Small intestine (tissue), 16 donors: ENCODE measurements around the gene SMIM23. TPM values are rescaled to one million over a fixed set of nuclear protein-coding genes. Genes with fewer than 3 reads are reported as not detected.

Experiments
- DNase-seq, 2 donors: peaks; one replicate each; pipeline versions ENCODE4 v3.0.0 to v3.0.0-alpha.2; 2013
- FAIRE-seq: peaks from 2 replicates; lab custom pipeline; 2012; peaks lifted over from hg19 to GRCh38; lab: Jason Lieb, UNC
- H3K27ac ChIP-seq, 3 donors: one replicate each; pipeline ENCODE4 v1.5.1; 2013; ENCODE audit warnings: low read length in 2 of 3, mild to moderate bottlenecking in 2 of 3, control low read depth in 1 of 3, inconsistent platforms in 1 of 3, low read depth in 1 of 3, moderate library complexity in 1 of 3
- H3K27me3 ChIP-seq, 3 donors: one replicate each; pipeline ENCODE4 v1.6.1; 2013; ENCODE audit warnings: low read length in 3 of 3, inconsistent platforms in 1 of 3; ENCODE audit not compliant: control insufficient read depth in 3 of 3, insufficient read depth in 3 of 3
- H3K36me3 ChIP-seq, 3 donors: one replicate each; pipeline ENCODE4 v1.6.1; 2013; ENCODE audit warnings: low read length in 3 of 3, inconsistent platforms in 1 of 3, low read depth in 1 of 3, mild to moderate bottlenecking in 1 of 3, moderate library complexity in 1 of 3; ENCODE audit not compliant: control insufficient read depth in 3 of 3, insufficient read depth in 2 of 3
- H3K4me1 ChIP-seq, 3 donors: one replicate each; pipeline ENCODE4 v1.6.1; 2013; ENCODE audit warnings: low read length in 2 of 3, inconsistent platforms in 1 of 3, low read depth in 1 of 3, mild to moderate bottlenecking in 1 of 3, moderate library complexity in 1 of 3; ENCODE audit not compliant: control insufficient read depth in 3 of 3, insufficient read depth in 2 of 3
- H3K4me3 ChIP-seq, 3 donors: one replicate each; pipeline ENCODE4 v1.5.1; 2013; ENCODE audit warnings: low read length in 3 of 3, control low read depth in 1 of 3, inconsistent platforms in 1 of 3, low read depth in 1 of 3, mild to moderate bottlenecking in 1 of 3, moderate library complexity in 1 of 3
- H3K9me3 ChIP-seq, 2 donors: one replicate each; pipeline ENCODE4 v1.6.1; 2013; ENCODE audit warnings: low read depth in 1 of 2, low read length in 1 of 2; ENCODE audit not compliant: control insufficient read depth in 2 of 2, insufficient read depth in 1 of 2
- WGBS, 3 donors: extraction: QIAGEN DNeasy Blood & Tissue Kit; methylation state at CpG; one replicate each; pipeline ENCODE4 v1.1.7; 2013; 5-methylcytosine and 5-hydroxymethylcytosine counted together
- long read RNA-seq, 10 donors: transcript quantifications; one replicate each; lab custom pipeline, GENCODE V29; 2026
- polyA plus RNA-seq, 4 donors: library from polyadenylated mRNA; stranded (reverse) in 3 of 4; unstranded in 1 of 4; fragments of 200-250 nt in 3 of 4; fragments of 120-200 nt in 1 of 4; gene quantifications; one replicate each; pipeline versions ENCODE4 v1.2.1 to v1.2.3, GENCODE V29; 2013
- donor health status: healthy with polysubstance abuse.
- donor health status: control.
- donor health status: control.
- donor health status: Bipolar disorder and iron deficiency.
- donor health status: healthy.

Gene SMIM23
- not detected for polyA plus RNA-seq
- long read RNA-seq, donor 1: 0 reads
- long read RNA-seq, donor 2: 0 reads
- long read RNA-seq, donor 3: 0 reads
- long read RNA-seq, donor 4: 0 reads
- long read RNA-seq, donor 5: 0 reads
- long read RNA-seq, donor 6: 0 reads
- long read RNA-seq, donor 7: 0 reads
- long read RNA-seq, donor 8: 0 reads
- long read RNA-seq, donor 9: 0 reads
- long read RNA-seq, donor 10: 0 reads

DNA sequence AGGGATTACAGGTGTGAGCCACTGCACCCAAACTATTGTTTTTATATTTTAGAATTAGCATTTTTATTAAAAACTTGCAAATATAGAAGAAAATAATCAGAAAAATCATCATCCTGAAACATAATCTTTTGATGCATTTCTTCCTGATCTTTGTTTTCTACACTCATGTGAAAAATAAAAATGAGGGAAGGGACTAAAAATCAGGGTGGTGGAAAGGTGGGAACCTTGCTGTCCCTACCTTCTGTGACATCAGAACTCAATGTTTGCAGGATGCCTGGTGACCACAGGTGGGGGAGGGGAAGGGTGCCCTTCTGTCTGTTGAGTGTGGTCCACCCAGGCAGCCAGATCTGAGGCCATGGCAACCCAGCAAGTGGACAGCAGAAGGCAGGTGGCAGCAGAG, at the start of gene SMIM23:
TSS of gene SMIM23 (plus strand) at position 301 of the 400 bp plus-strand sequence. CDS start at position 356, 55 bp downstream.
- DNase-seq (no peak), FAIRE-seq (no peak)
- Histone ChIP-seq H3K4me3 (no peak within 1 kb of the TSS), H3K9me3 (no peaks in the 10 kb centered on the region), H3K27ac (no peak within 1 kb of the TSS), H3K36me3 (no peaks in the 10 kb centered on the region), H3K4me1 (no peaks in the 10 kb centered on the region), H3K27me3 (peaks cover 0 to 7% (median 0%) of the 10 kb centered on the region in 3 donors)

DNA sequence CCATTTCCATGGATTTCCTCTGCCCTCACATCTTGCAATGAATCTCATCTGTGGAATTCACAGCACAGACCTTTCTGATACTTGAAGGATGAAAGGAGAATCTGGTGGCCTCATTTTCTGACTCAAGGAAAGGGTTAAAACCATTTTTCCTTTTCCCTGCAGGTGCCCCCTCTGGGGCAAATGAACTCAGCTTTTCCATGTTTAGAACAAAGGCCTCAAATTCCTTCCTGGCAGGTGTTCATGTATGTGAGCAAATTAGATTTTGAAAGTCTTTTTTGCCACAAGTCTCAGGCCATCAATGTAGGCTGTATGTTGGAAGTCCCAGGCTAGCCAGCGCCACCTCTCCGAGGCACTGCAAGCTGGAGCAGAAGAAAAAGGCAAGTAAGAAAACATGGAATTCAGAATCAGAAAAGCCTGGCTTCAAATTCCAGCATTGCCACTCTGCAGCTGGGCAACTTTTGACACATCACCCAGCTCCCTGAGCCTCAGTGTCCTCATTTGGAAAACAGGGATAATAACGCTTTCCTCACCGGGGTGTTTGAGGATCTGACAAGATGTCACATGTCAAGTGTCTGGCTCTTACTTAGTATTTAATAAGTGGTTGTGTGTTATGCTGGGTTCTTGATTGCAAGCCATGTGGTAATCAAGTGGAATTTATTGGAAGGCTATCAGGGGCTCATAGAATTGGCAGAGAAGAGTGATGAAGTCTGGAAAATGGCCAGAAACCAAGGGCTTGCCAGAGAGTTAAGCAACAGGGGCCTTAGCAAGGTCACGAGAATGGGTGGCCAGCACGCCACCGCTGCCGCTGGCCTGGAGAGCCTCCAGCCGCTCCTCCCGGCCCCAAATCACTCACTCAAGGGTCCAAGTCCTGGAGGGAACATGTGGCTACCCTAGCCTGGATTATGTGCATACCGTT, 48.4 kb upstream of the SMIM23 start:
- DNase-seq (no peak), FAIRE-seq (no peak)
- no peak overlapping the region for H3K4me3 ChIP-seq
- no peaks in the 10 kb centered on the region for H3K36me3 ChIP-seq
- 59 to 69% (median 59%) methylated on average over 11 of the region's 11 CpGs for WGBS, 3 donors
- no peaks in the 10 kb centered on the region for H3K9me3 ChIP-seq
- H3K27ac ChIP-seq: no peak overlapping the region
- H3K27me3 ChIP-seq: no peaks in the 10 kb centered on the region
- no peaks in the 10 kb centered on the region for H3K4me1 ChIP-seq

DNA sequence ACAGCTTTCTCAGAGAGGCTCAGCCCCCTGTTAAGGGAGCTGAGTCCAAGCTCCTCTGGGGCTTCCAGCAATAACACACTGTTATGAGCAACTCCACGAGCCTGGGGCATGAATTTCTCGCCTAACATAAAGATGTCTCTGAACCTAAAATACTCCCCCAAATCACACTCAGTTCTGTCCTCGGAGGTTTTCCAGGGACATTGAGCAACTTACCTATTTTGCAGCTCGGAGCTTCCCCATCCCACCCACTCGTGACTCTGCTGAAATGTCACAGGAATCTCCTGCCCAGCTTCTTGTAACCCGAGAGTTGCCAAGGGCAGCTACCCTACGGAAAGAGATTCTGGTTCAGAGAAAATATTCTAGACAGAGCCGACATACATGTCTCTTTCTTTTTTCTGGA, 47.1 kb upstream of the SMIM23 start:
- WGBS, 3 donors: 78 to 79% (median 78%) methylated on average over 8 of the region's 8 CpGs
- no peak for DNase-seq
- FAIRE-seq: no peak
- Histone ChIP-seq H3K27me3 (peaks cover 0 to 2% (median 0%) of the 10 kb centered on the region in 3 donors), H3K36me3 (no peaks in the 10 kb centered on the region), H3K9me3 (no peaks in the 10 kb centered on the region), H3K4me3 (no peak overlapping the region), H3K4me1 (no peaks in the 10 kb centered on the region), H3K27ac (no peak overlapping the region)

DNA sequence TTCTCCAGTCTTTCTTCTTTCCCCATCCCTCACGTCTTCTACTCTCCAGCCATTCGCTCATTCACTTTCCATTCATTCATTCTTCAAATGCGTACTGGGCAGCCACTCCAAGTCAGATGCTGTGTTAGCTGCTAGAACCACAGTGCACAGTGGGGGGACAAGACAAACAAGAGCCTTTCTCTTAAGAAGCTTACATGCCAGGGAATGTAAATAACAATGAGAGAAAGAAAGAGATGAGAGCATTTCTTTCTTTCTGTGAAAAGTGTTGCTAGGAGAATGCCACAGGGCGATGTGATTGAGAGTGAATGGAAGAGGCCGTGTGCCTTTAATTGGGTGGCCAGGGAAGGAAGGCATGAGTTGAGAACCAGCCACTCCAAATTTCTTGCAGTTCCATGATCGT, 46.3 kb upstream of the SMIM23 start:
- Histone ChIP-seq H3K36me3 (no peaks in the 10 kb centered on the region), H3K27ac (no peak overlapping the region), H3K9me3 (no peaks in the 10 kb centered on the region), H3K27me3 (peaks cover 0 to 3% (median 0%) of the 10 kb centered on the region in 3 donors), H3K4me1 (no peaks in the 10 kb centered on the region), H3K4me3 (no peak overlapping the region)
- no peak for FAIRE-seq
- DNase-seq: no peak
- whole genome bisulfite sequencing, 3 donors: 86 to 92% (median 87%) methylated on average over 6 of the region's 6 CpGs

DNA sequence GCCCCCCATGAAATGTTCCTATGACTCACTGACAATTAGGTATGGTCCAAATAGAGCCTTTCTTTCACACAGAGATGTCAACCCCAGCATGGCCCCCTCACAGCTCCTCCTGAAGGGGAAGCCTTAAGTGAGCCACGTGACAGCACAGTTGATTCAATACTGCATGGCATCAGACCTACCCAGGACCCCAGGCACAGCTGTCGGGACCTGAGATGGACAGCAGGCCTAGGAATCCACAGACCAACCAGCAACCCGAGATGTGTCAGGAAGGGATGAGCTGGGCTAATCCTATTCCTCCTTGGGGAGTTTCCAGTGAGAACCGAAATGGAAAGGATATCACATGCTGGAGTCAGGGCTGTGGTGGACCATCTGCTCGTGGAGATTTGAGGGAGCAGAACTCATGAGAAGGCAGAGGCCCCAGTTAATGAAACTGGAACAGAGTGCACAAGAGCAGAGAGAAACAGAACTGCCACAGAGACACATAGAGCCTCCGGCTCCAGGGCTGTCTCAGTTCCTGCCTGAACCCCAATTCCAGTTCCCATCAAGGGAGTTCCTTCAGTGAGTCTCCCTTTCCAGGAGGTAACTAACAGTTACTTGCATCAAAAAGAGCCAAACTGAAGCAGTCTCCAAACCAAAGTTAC, 42.1 kb upstream of the SMIM23 start:
- 73 to 83% (median 78%) methylated on average over 6 of the region's 6 CpGs for WGBS, 3 donors
- no peaks in the 10 kb centered on the region for H3K36me3 ChIP-seq
- H3K4me3 ChIP-seq: no peak overlapping the region
- H3K4me1 ChIP-seq: no peaks in the 10 kb centered on the region
- no peak for DNase-seq
- no peak for FAIRE-seq
- peaks cover 0 to 3% (median 0%) of the 10 kb centered on the region in 3 donors for H3K27me3 ChIP-seq
- no peak overlapping the region for H3K27ac ChIP-seq
- H3K9me3 ChIP-seq: no peaks in the 10 kb centered on the region

DNA sequence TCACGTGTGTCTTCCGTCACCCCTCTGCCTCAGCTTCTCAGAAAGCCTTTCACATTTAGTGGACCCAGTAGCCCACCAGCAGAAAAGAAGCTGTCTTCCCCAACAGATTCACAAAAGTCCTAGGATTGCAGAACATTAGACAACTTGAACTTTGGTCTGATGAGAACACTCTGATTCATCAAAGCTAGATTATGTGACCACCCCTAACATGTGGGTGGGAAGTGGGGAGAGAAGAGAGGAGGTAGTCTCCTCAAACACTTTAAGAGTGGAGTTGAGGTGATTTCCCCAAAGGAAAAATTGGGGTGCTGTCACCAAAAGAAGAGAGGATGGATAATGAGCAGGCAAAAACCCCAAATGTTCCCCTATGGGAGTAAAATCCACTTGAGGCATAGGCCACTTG, 41.4 kb upstream of the SMIM23 start:
- Histone ChIP-seq H3K27me3 (peaks cover 0 to 3% (median 0%) of the 10 kb centered on the region in 3 donors), H3K9me3 (no peaks in the 10 kb centered on the region), H3K27ac (no peak overlapping the region), H3K4me1 (no peaks in the 10 kb centered on the region), H3K36me3 (no peaks in the 10 kb centered on the region), H3K4me3 (no peak overlapping the region)
- DNase-seq (no peak), FAIRE-seq (no peak)
- 91 to 93% (median 92%) methylated on average over 2 of the region's 2 CpGs for WGBS, 3 donors

DNA sequence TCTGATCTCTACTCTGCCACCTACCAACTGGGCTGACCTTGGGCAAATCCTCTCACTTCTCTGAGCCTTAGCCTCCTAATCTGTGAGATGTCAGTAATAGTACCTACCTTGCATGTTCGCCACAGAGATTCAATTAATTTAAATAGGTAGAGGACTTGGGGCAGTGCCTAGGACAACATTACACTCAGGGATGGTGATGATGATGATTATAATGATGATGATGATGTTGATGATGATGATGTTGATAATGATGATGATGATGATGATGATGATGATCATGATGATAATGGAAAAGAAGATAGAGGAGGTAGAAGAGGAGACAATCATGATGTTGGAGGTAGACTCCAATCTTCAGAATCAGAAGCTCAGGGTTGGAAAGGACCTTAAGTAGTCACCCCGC, 40.7 kb upstream of the SMIM23 start:
- no peak for FAIRE-seq

DNA sequence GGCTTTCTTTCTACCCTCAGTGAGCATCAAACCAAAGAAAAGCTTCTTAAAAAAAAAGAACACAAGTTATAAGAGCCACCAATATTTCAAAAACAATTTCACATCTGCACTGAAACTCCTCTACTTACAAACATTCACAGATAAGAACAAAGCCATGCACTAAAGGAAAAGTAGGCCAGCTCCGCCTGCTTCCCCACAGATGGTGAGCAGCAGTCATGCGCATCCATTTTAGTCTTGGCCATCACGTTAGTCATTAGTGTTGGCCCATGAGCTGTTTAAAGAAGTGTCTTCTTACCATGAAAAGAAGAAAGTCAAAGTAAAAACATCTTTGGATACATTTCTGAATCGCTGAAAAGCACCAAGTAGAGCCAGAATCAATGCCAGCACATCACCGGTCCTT, 40.0 kb upstream of the SMIM23 start:
- peaks cover 0 to 3% (median 0%) of the 10 kb centered on the region in 3 donors for H3K27me3 ChIP-seq
- H3K4me3 ChIP-seq: no peak overlapping the region
- no peak for DNase-seq
- FAIRE-seq: no peak
- WGBS, 3 donors: 90 to 92% (median 91%) methylated on average over 5 of the region's 5 CpGs
- H3K36me3 ChIP-seq: no peaks in the 10 kb centered on the region
- no peaks in the 10 kb centered on the region for H3K4me1 ChIP-seq
- H3K9me3 ChIP-seq: no peaks in the 10 kb centered on the region
- no peak overlapping the region for H3K27ac ChIP-seq

More for the DNA sequence above, 40.7 kb upstream of the SMIM23 start:
- Histone ChIP-seq H3K27ac (no peak overlapping the region), H3K4me3 (no peak overlapping the region), H3K36me3 (no peaks in the 10 kb centered on the region), H3K9me3 (no peaks in the 10 kb centered on the region), H3K4me1 (no peaks in the 10 kb centered on the region), H3K27me3 (peaks cover 0 to 3% (median 0%) of the 10 kb centered on the region in 3 donors)
- no peak for DNase-seq
- WGBS, 3 donors: 96 to 100% (median 97%) methylated on average over 2 of the region's 2 CpGs
